ENCODE data around the gene CLIC1.

CLIC1 gene

DNA sequence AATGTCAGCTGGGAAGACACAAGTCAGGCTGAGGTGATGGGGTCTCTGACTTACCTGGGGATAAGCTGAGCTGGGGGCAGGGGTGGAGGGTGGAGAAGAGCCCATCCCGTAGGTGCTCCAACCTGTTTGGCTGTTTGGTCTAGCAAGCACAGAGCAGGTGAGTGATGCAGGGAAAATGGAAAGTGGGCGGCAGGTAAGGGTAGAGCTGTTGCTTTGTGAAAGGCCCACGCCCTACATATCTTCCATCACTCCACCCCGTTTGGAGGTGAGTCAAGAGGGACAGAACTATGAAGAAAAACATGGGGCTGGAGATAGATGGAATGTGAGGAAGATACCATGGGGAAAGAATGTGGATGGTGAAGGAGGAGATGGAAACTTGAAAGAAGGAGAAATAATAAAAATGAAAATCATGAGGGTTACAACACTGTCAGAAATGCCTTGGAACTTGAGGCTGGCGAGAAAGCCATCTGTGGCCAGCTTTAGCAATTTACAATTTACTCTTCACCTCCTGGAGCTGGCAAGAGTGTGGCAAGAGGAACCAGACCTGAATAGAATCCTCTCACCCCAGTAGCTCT is 16.0 kb downstream of the CLIC1 start:
- Histone ChIP-seq H3K9ac (ENCODE audit: low read length) (no peak overlapping the region), H3K27me3 (ENCODE audit: insufficient read depth, low read length) (no peaks in the 10 kb centered on the region), H3K14ac (ENCODE audit: low read length) (no peak overlapping the region), H4K8ac (ENCODE audit: low read depth, low read length) (no peak overlapping the region), H2AK5ac (ENCODE audit: low read length) (no peak overlapping the region), H4K91ac (ENCODE audit: low read depth, low read length) (peak overlapping the region; percentile 3), H3K4ac (ENCODE audit: low read depth, low read length) (no peak overlapping the region), H3K27ac (ENCODE audit: low read depth, low read length) (peak overlapping the region; percentile 3), H4K12ac (ENCODE audit: low read depth, low read length) (no peak overlapping the region), H2BK12ac (ENCODE audit: low read length) (no peak overlapping the region), H2BK5ac (ENCODE audit: low read depth, low read length, poor library complexity) (no peak overlapping the region), H3K23ac (ENCODE audit: low read length) (no peak overlapping the region), H3K4me2 (ENCODE audit: low read length) (no peak overlapping the region), H2AFZ (ENCODE audit: insufficient read depth, low read length, poor library complexity) (no peak overlapping the region), H3K18ac (ENCODE audit: low read length) (no peak overlapping the region), H3K4me3 (ENCODE audit: low read depth, low read length) (no peak overlapping the region), H3K4me1 (ENCODE audit: control insufficient read depth in 1 of 2, insufficient read depth in 2 of 2, low read length in 2 of 2) (peaks cover 17 to 23% of the 10 kb centered on the region in 2 experiments), H3K9me3 (ENCODE audit: insufficient read depth, low read depth, low read length) (no peaks in the 10 kb centered on the region), H3K36me3 (ENCODE audit: control insufficient read depth in 1 of 2, insufficient read depth in 2 of 2, low read length in 2 of 2) (peaks cover 0 to 2% of the 10 kb centered on the region in 2 experiments), H3K79me2 (ENCODE audit: control insufficient read depth, insufficient read depth, low read length, poor library complexity) (no peaks in the 10 kb centered on the region), H3K79me1 (ENCODE audit: low read length) (peaks cover 3% of the 10 kb centered on the region), H2BK120ac (ENCODE audit: insufficient read depth, low read length, poor library complexity) (no peak overlapping the region)
- peak; percentile 95 to 97 for DNase-seq
- no CpG with 5 or more reads among the region's 5 CpGs for WGBS (ENCODE audit: extremely low coverage, insufficient coverage, insufficient read length)

DNA sequence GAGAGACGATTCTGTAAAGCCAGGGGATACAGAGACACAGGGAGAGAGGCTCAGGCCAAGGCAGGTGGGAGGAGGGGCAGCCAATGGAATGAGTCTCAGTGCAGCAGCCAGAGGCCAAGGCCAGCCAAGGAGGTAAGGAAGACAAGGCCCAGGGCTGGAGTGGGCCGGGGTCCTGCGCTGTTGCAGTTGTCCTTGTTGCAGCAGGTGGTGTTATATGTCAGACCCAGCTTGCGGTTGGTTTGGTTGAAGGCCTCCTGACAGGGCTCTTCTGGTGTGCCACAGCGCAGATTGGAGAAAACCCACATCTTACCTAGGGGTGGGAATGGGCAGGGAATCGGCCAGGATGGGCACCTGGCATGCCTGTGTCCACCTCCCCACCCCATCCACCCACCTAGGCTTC is 17.3 kb downstream of the CLIC1 start:
- peak overlapping the region; percentile 21 for H3K14ac ChIP-seq (ENCODE audit: low read length)
- H3K79me1 ChIP-seq (ENCODE audit: low read length) = peaks cover 3% of the 10 kb centered on the region
- H4K91ac ChIP-seq (ENCODE audit: low read depth, low read length) = peak overlapping the region; percentile 82
- H3K9ac ChIP-seq (ENCODE audit: low read length) = no peak overlapping the region
- no CpG with 5 or more reads among the region's 6 CpGs for WGBS (ENCODE audit: extremely low coverage, insufficient coverage, insufficient read length)
- peak overlapping the region; percentile 37 for H2BK12ac ChIP-seq (ENCODE audit: low read length)
- H3K36me3 ChIP-seq (ENCODE audit: control insufficient read depth in 1 of 2, insufficient read depth in 2 of 2, low read length in 2 of 2) = no peaks in the 10 kb centered on the region
- no peak overlapping the region for H3K4me2 ChIP-seq (ENCODE audit: low read length)
- no peaks in the 10 kb centered on the region for H3K27me3 ChIP-seq (ENCODE audit: insufficient read depth, low read length)
- no peaks in the 10 kb centered on the region for H3K79me2 ChIP-seq (ENCODE audit: control insufficient read depth, insufficient read depth, low read length, poor library complexity)
- peak overlapping the region; percentile 6 for H2AK5ac ChIP-seq (ENCODE audit: low read length)
- no peak overlapping the region for H3K18ac ChIP-seq (ENCODE audit: low read length)
- peaks cover 21 to 27% of the 10 kb centered on the region in 2 experiments for H3K4me1 ChIP-seq (ENCODE audit: control insufficient read depth in 1 of 2, insufficient read depth in 2 of 2, low read length in 2 of 2)
- H3K9me3 ChIP-seq (ENCODE audit: insufficient read depth, low read depth, low read length) = no peaks in the 10 kb centered on the region
- H3K4ac ChIP-seq (ENCODE audit: low read depth, low read length) = no peak overlapping the region
- no peak overlapping the region for H3K23ac ChIP-seq (ENCODE audit: low read length)
- no peak overlapping the region for H3K4me3 ChIP-seq (ENCODE audit: low read depth, low read length)
- H2AFZ ChIP-seq (ENCODE audit: insufficient read depth, low read length, poor library complexity) = no peak overlapping the region
- no peak overlapping the region for H2BK5ac ChIP-seq (ENCODE audit: low read depth, low read length, poor library complexity)
- H4K8ac ChIP-seq (ENCODE audit: low read depth, low read length) = peak overlapping the region; percentile 6
- H3K27ac ChIP-seq (ENCODE audit: low read depth, low read length) = no peak overlapping the region
- no peak for DNase-seq
- peak overlapping the region; percentile 33 for H2BK120ac ChIP-seq (ENCODE audit: insufficient read depth, low read length, poor library complexity)
- no peak overlapping the region for H4K12ac ChIP-seq (ENCODE audit: low read depth, low read length)

DNA sequence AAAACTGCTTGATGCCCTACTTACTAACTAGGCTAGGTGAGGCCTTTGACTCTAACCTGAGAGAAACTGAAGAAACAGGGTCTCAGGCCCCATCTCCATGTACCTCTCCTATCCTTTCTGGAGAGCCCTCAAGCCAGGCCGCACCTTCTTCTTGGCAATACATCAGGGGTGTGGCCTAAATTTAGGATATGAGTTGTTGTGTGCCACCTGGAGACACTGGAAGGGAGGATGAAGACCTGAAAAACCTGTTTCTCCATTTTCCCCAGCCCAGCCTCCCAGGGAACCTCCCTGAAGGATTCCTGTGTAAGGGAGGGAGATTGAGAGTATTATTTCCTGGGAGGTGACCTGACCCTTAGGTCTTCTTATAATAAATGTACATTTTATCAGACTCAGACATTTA is 18.1 kb downstream of the CLIC1 start:
- Histone ChIP-seq H2AFZ (ENCODE audit: insufficient read depth, low read length, poor library complexity) (no peak overlapping the region), H3K18ac (ENCODE audit: low read length) (no peak overlapping the region), H3K4ac (ENCODE audit: low read depth, low read length) (no peak overlapping the region), H2BK12ac (ENCODE audit: low read length) (no peak overlapping the region), H2BK120ac (ENCODE audit: insufficient read depth, low read length, poor library complexity) (no peak overlapping the region), H3K9ac (ENCODE audit: low read length) (no peak overlapping the region), H3K9me3 (ENCODE audit: insufficient read depth, low read depth, low read length) (no peaks in the 10 kb centered on the region), H3K23ac (ENCODE audit: low read length) (no peak overlapping the region), H3K4me1 (ENCODE audit: control insufficient read depth in 1 of 2, insufficient read depth in 2 of 2, low read length in 2 of 2) (peaks cover 27 to 29% of the 10 kb centered on the region in 2 experiments), H3K27me3 (ENCODE audit: insufficient read depth, low read length) (no peaks in the 10 kb centered on the region), H4K12ac (ENCODE audit: low read depth, low read length) (no peak overlapping the region), H3K36me3 (ENCODE audit: control insufficient read depth in 1 of 2, insufficient read depth in 2 of 2, low read length in 2 of 2) (no peaks in the 10 kb centered on the region), H3K4me3 (ENCODE audit: low read depth, low read length) (no peak overlapping the region), H3K79me2 (ENCODE audit: control insufficient read depth, insufficient read depth, low read length, poor library complexity) (no peaks in the 10 kb centered on the region), H3K14ac (ENCODE audit: low read length) (no peak overlapping the region), H3K79me1 (ENCODE audit: low read length) (peaks cover 5% of the 10 kb centered on the region), H4K91ac (ENCODE audit: low read depth, low read length) (no peak overlapping the region), H3K27ac (ENCODE audit: low read depth, low read length) (peak overlapping the region; percentile 13), H3K4me2 (ENCODE audit: low read length) (no peak overlapping the region), H2BK5ac (ENCODE audit: low read depth, low read length, poor library complexity) (no peak overlapping the region), H4K8ac (ENCODE audit: low read depth, low read length) (no peak overlapping the region), H2AK5ac (ENCODE audit: low read length) (no peak overlapping the region)
- DNase-seq = peak; percentile 81 to 94
- WGBS (ENCODE audit: extremely low coverage, insufficient coverage, insufficient read length) = no CpG with 5 or more reads among the region's 1 CpG

DNA sequence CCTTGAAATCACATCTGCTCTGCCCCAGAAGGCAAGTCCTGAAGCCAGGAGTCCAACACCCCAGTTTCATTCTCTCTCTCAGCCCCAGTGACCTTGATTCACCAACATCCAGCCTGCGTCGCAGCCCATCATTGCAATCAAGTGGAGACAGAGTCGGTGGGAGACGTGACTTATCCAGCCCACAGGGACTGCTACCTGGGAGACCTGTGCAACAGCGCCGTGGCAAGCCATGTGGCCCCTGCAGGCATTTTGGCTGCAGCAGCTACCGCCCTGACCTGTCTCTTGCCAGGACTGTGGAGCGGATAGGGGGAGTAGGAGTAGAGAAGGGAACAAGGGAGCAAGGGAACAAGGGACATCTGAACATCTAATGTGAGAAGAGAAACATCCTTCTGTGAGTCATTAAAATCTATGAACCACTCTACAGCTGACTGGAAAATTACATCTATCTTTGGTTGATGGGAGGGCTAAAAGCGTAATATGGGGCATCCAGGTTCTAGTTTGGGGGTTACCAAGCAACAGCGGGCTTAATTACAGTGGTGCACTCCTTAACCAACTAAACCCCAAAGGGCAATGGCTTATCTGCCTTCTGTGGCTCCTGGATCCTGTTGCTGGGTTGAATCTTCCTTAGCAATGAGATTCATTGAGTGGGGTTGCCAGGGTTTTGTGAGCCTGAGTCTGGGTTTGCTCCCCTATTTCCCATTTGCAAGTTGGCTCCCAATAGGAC is 18.7 kb downstream of the CLIC1 start:
- peak overlapping the region; percentile 23 for H3K27ac ChIP-seq (ENCODE audit: low read depth, low read length)
- H3K18ac ChIP-seq (ENCODE audit: low read length) = no peak overlapping the region
- no peak overlapping the region for H4K12ac ChIP-seq (ENCODE audit: low read depth, low read length)
- no CpG with 5 or more reads among the region's 10 CpGs for WGBS (ENCODE audit: extremely low coverage, insufficient coverage, insufficient read length)
- no peak overlapping the region for H3K23ac ChIP-seq (ENCODE audit: low read length)
- no peaks in the 10 kb centered on the region for H3K36me3 ChIP-seq (ENCODE audit: control insufficient read depth in 1 of 2, insufficient read depth in 2 of 2, low read length in 2 of 2)
- H2BK5ac ChIP-seq (ENCODE audit: low read depth, low read length, poor library complexity) = no peak overlapping the region
- no peak overlapping the region for H3K4ac ChIP-seq (ENCODE audit: low read depth, low read length)
- peaks cover 27 to 29% of the 10 kb centered on the region in 2 experiments for H3K4me1 ChIP-seq (ENCODE audit: control insufficient read depth in 1 of 2, insufficient read depth in 2 of 2, low read length in 2 of 2)
- no peaks in the 10 kb centered on the region for H3K9me3 ChIP-seq (ENCODE audit: insufficient read depth, low read depth, low read length)
- H2BK120ac ChIP-seq (ENCODE audit: insufficient read depth, low read length, poor library complexity) = no peak overlapping the region
- H3K14ac ChIP-seq (ENCODE audit: low read length) = no peak overlapping the region
- no peaks in the 10 kb centered on the region for H3K79me2 ChIP-seq (ENCODE audit: control insufficient read depth, insufficient read depth, low read length, poor library complexity)
- H3K79me1 ChIP-seq (ENCODE audit: low read length) = peaks cover 5% of the 10 kb centered on the region
- no peak overlapping the region for H4K8ac ChIP-seq (ENCODE audit: low read depth, low read length)
- DNase-seq = peak; percentile 86 to 87
- H2BK12ac ChIP-seq (ENCODE audit: low read length) = peak overlapping the region; percentile 34
- H3K4me2 ChIP-seq (ENCODE audit: low read length) = no peak overlapping the region
- H2AK5ac ChIP-seq (ENCODE audit: low read length) = no peak overlapping the region
- H3K27me3 ChIP-seq (ENCODE audit: insufficient read depth, low read length) = no peaks in the 10 kb centered on the region
- H4K91ac ChIP-seq (ENCODE audit: low read depth, low read length) = peak overlapping the region; percentile 56
- H2AFZ ChIP-seq (ENCODE audit: insufficient read depth, low read length, poor library complexity) = no peak overlapping the region
- no peak overlapping the region for H3K9ac ChIP-seq (ENCODE audit: low read length)
- no peak overlapping the region for H3K4me3 ChIP-seq (ENCODE audit: low read depth, low read length)

All from trophoblast cell (in vitro differentiated cells and primary cell).